Measurements from ENCODE around the gene POLR3B.
"Not testable (repeated sequence)": the region's sequence is repeated elsewhere in the genome, so short reads cannot be mapped to it uniquely, and the experiment has no call there.

POLR3B gene

GRCh38 chr12:106446419-106447092, 89.0 kb downstream of the POLR3B start:
- Histone ChIP-seq H3K4me2 (no peak overlapping the region), H3K9me3 (no peaks in the 10 kb centered on the region), H3K36me3 (0 out of 2 replicates have a peak, but pooled peaks cover 16% of the 10 kb centered on the region), H3K9ac (no peak overlapping the region), H3K27ac (no peak overlapping the region), H3K27me3 (no peaks in the 10 kb centered on the region), H3K4me1 (no peaks in the 10 kb centered on the region), H4K20me1 (no peaks in the 10 kb centered on the region), H3K4me3 (no peak overlapping the region)
- TF ChIP-seq Cebpa-rat (IDR thresholded peaks at IDR 0.05), result no peak

DNA sequence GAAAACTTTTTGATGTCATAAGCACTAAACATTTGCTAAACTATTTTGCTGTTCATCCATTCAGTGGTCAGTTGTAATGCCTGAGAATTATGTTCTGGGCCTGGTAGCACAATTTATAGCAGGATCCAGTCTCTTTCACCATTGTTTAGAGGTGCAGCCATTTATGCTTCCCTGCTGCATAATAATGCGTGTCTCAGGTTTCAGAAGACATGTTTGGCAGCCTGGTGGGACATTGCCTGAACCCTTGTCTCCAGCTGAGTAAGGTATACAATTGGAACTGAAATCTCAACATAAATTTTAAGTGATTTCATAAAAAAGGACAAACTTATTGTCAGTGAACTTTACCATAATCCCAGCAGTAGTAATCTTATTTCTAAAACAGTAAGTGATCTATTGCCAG, 94.8 kb downstream of the POLR3B start:
- H3K9ac ChIP-seq, result no peak overlapping the region
- no peak overlapping the region for H3K27ac ChIP-seq
- H3K36me3 ChIP-seq, result peaks cover 7% of the 10 kb centered on the region; the same call in 1 of the 2 replicates
- H3K4me1 ChIP-seq, result 0 out of 2 replicates have a peak, but pooled peaks cover 5% of the 10 kb centered on the region
- no peak overlapping the region for H3K4me3 ChIP-seq
- no peaks in the 10 kb centered on the region for H4K20me1 ChIP-seq
- TF ChIP-seq Cebpa-rat (IDR thresholded peaks at IDR 0.05), result no peak
- H3K9me3 ChIP-seq, result no peaks in the 10 kb centered on the region
- H3K4me2 ChIP-seq, result no peak overlapping the region
- H3K27me3 ChIP-seq, result no peaks in the 10 kb centered on the region

- Histone ChIP-seq H3K27ac (no peak overlapping the region), H3K9me3 (no peaks in the 10 kb centered on the region), H3K4me2 (no peak overlapping the region), H3K9ac (no peak overlapping the region), H3K4me1 (0 out of 2 replicates have a peak, but pooled peaks cover 5% of the 10 kb centered on the region), H4K20me1 (no peaks in the 10 kb centered on the region), H3K4me3 (no peak overlapping the region), H3K36me3 (peaks cover 32% of the 10 kb centered on the region), H3K27me3 (no peaks in the 10 kb centered on the region)
- no peak for TF ChIP-seq Cebpa-rat (IDR thresholded peaks at IDR 0.05)
These were observed 97.6 kb downstream of the POLR3B start for GRCh38 chr12:106455111-106455510.

- Histone ChIP-seq H3K36me3 (peaks cover 57% of the 10 kb centered on the region), H3K9me3 (no peaks in the 10 kb centered on the region), H3K9ac (no peak overlapping the region), H3K4me3 (no peak overlapping the region), H3K27me3 (no peaks in the 10 kb centered on the region), H4K20me1 (no peaks in the 10 kb centered on the region), H3K4me1 (0 out of 2 replicates have a peak, but pooled peaks cover 5% of the 10 kb centered on the region), H3K27ac (no peak overlapping the region), H3K4me2 (no peak overlapping the region)
- TF ChIP-seq Cebpa-rat (IDR thresholded peaks at IDR 0.05), result no peak
These were observed 101.6 kb downstream of the POLR3B start for GRCh38 chr12:106459124-106459523.

- H3K9me3 ChIP-seq, result no peaks in the 10 kb centered on the region
These were observed 102.0 kb downstream of the POLR3B start for GRCh38 chr12:106459534-106459933.

DNA sequence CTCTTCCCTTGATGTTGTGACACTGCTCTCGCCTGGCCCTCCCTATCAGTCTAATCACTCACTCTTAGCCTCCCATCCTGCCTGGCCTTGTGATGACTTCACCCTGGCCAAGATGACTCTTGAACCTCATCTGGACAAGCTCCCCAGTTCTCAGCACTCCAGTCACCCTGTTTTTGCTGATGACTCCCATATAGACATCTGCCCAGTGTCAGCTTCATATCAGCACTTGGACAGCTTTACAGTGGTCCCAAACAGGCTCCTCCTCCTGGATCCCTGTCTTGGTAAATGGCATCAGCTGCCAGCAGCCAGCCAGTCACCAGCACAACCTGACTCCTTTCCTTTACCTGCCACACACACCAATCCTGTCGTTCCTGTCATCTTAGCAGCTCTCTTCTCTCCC, 104.2 kb downstream of the POLR3B start:
- H3K4me3 ChIP-seq, result no peak overlapping the region
- no peak overlapping the region for H3K4me2 ChIP-seq
- no peaks in the 10 kb centered on the region for H3K27me3 ChIP-seq
- H3K4me1 ChIP-seq, result no peaks in the 10 kb centered on the region
- no peaks in the 10 kb centered on the region for H3K9me3 ChIP-seq
- H3K36me3 ChIP-seq, result peaks cover 60% of the 10 kb centered on the region
- no peak overlapping the region for H3K9ac ChIP-seq
- H4K20me1 ChIP-seq, result no peaks in the 10 kb centered on the region
- no peak overlapping the region for H3K27ac ChIP-seq
- no peak for TF ChIP-seq Cebpa-rat (IDR thresholded peaks at IDR 0.05)

More at GRCh38 chr12:106459534-106459933, 102.0 kb downstream of the POLR3B start:
- Histone ChIP-seq H4K20me1 (no peaks in the 10 kb centered on the region), H3K4me2 (no peak overlapping the region), H3K4me3 (no peak overlapping the region), H3K4me1 (0 out of 2 replicates have a peak, but pooled peaks cover 5% of the 10 kb centered on the region), H3K36me3 (peaks cover 60% of the 10 kb centered on the region), H3K27ac (no peak overlapping the region), H3K27me3 (no peaks in the 10 kb centered on the region), H3K9ac (no peak overlapping the region)
- TF ChIP-seq Cebpa-rat (IDR thresholded peaks at IDR 0.05), result no peak

DNA sequence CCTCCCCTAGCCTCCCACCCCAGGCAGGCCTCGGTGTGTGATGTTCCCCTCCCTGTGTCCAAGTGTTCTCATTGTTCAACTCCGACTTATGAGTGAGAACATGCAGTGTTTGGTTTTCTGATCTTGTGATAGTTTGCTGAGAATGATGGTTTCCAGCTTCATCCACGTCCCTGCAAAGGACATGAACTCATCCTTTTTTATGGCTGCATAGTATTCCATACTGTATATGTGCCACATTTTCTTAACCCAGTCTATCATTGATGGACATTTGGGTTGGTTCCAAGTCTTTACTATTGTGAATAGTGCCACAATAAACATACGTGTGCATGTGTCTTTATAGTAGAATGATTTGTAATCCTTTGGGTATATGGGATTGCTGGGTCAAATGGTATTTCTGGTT, 108.1 kb downstream of the POLR3B start:
- H3K9me3 ChIP-seq, H4K20me1 ChIP-seq, H3K4me3 ChIP-seq, H3K9ac ChIP-seq, H3K27ac ChIP-seq, H3K4me2 ChIP-seq, H3K4me1 ChIP-seq, H3K27me3 ChIP-seq: not testable (repeated sequence)
- H3K36me3 ChIP-seq, result peaks cover 29% of the 10 kb centered on the region

GRCh38 chr12:106475662-106476061, 118.1 kb downstream of the POLR3B start:
- H3K27ac ChIP-seq, H3K4me2 ChIP-seq, H4K20me1 ChIP-seq, H3K9ac ChIP-seq, H3K4me3 ChIP-seq, H3K27me3 ChIP-seq, H3K4me1 ChIP-seq: not testable (repeated sequence)
- Histone ChIP-seq H3K9me3 (peaks cover 13% of the 10 kb centered on the region), H3K36me3 (peaks cover 16% of the 10 kb centered on the region)

DNA sequence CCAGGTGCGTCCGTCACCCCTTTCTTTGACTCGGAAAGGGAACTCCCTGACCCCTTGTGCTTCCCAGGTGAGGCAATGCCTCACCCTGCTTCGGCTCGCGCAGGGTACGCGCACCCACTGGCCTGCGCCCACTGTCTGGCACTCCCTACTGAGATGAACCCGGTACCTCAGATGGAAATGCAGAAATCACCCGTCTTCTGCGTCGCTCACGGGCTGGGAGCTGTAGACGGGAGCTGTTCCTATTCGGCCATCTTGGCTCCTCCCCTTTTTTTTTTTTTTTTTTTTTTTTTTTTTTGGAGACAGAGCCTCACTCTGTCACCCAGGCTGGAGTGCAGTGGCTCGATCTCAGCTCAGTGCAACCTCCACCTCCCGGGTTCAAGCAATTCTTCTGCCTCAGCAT, 120.1 kb downstream of the POLR3B start:
- not testable (repeated sequence) for H3K27me3 ChIP-seq, H3K9ac ChIP-seq, H4K20me1 ChIP-seq, H3K4me3 ChIP-seq, H3K4me2 ChIP-seq, H3K4me1 ChIP-seq, H3K9me3 ChIP-seq, H3K27ac ChIP-seq
- H3K36me3 ChIP-seq, result peaks cover 17% of the 10 kb centered on the region

DNA sequence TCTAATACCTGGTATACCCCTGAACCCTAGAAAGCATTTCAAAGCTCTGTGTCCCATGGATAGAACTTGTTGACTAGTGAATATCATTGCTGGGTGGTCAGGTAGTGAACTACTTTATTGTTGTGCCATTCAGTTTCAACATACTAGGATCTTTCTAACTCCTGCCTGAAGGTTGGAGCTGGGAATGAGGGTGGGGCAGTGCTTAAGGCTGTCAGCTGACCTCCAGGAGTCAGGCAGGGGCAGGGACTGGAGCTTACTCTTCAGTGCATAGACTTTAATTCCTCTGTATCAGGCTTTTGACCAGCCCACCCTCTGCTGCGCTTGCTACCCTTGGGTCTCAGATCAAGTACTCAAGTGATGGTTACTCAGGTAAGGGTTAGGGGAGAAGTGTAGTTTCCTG, 122.7 kb downstream of the POLR3B start:
- no peaks in the 10 kb centered on the region for H3K4me1 ChIP-seq
- no peak overlapping the region for H3K4me3 ChIP-seq
- no peak overlapping the region for H3K4me2 ChIP-seq
- no peak for TF ChIP-seq Cebpa-rat (IDR thresholded peaks at IDR 0.05)
- peaks cover 16% of the 10 kb centered on the region for H3K9me3 ChIP-seq
- peaks cover 40% of the 10 kb centered on the region for H3K36me3 ChIP-seq
- no peaks in the 10 kb centered on the region for H3K27me3 ChIP-seq
- no peaks in the 10 kb centered on the region for H4K20me1 ChIP-seq
- H3K27ac ChIP-seq, result no peak overlapping the region
- H3K9ac ChIP-seq, result no peak overlapping the region

DNA sequence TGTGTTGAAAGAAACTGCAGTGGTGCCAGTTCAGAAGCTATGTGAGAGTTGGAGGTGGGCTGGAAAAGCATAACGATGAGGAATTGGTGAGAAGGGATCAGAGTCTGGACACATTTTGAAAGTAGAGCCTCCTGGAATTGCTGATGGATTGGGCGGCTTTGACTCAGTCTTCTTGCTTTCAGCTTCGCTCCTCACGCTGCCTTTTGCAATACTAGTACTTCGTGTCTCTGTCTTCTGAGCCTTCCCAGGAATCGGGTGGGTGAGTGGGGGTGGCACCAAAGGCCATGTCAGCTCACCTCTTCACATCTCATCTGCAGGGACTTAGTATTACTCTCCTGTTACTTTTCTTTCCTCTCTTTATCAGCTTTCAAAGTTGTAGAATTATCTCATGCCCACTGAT, 123.7 kb downstream of the POLR3B start:
- Histone ChIP-seq H3K4me1 (no peaks in the 10 kb centered on the region), H3K9ac (no peak overlapping the region), H3K9me3 (peaks cover 16% of the 10 kb centered on the region), H3K36me3 (peaks cover 41% of the 10 kb centered on the region), H3K4me3 (no peak overlapping the region), H3K27ac (no peak overlapping the region), H3K27me3 (no peaks in the 10 kb centered on the region), H3K4me2 (no peak overlapping the region), H4K20me1 (no peaks in the 10 kb centered on the region)
- no peak for TF ChIP-seq Cebpa-rat (IDR thresholded peaks at IDR 0.05)
